ENCODE data around the gene GALNT10.

DNA sequence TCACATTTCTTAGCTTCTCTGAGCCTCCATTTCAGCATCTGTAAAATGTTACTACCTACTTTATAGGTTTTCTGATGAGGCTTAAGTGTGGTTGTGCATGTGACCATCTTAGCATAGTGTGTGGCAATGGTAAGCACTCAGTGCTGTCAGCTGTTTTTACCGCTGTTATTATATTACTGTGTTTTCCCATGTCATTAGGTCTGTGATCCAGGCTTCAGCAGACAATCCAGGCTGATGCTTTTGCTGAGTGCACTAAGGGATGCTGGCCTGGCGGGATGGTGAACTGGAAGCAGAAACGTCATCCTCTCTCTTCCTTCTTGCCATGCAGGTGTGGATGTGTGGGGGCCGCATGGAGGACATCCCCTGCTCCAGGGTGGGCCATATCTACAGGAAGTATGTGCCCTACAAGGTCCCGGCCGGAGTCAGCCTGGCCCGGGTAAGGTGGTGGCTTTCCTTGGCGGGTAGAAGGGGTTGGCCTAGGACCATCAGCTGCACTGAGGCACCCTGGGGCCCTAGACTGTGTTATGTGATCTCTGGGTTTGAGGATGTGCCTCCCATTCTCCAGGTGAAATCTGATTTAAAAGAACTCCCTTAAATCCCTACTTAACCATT, 213.3 kb downstream of the GALNT10 start:
- TF ChIP-seq, protein P1, sequence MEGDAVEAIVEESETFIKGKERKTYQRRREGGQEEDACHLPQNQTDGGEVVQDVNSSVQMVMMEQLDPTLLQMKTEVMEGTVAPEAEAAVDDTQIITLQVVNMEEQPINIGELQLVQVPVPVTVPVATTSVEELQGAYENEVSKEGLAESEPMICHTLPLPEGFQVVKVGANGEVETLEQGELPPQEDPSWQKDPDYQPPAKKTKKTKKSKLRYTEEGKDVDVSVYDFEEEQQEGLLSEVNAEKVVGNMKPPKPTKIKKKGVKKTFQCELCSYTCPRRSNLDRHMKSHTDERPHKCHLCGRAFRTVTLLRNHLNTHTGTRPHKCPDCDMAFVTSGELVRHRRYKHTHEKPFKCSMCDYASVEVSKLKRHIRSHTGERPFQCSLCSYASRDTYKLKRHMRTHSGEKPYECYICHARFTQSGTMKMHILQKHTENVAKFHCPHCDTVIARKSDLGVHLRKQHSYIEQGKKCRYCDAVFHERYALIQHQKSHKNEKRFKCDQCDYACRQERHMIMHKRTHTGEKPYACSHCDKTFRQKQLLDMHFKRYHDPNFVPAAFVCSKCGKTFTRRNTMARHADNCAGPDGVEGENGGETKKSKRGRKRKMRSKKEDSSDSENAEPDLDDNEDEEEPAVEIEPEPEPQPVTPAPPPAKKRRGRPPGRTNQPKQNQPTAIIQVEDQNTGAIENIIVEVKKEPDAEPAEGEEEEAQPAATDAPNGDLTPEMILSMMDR (IDR thresholded peaks at IDR 0.05), result no peak
- TF ChIP-seq EP300 (IDR thresholded peaks at IDR 0.05) (no peak), POLR2A (IDR thresholded peaks at IDR 0.05) (no peak)

Data from stomach (tissue), 4 donors.